SK-N-SH (cell line): Measurements from ENCODE around the gene CACNG4.

Source experiments
- CTCF ChIP-seq: fragments of 200-600 bp; sonication (generic); IDR thresholded peaks from 2 replicates; pipeline ENCODE4 v1.6.1; 2017; ENCODE audit warnings: antibody characterized with exemption, mild to moderate bottlenecking, moderate library complexity
- EP300 ChIP-seq, 2 experiments: IDR thresholded peaks; 2 replicates each; pipeline versions ENCODE4 v1.4.0 to v1.6.1; 2012; ENCODE audit warnings: borderline replicate concordance in 1 of 2, low read depth in 1 of 2, low read length in 1 of 2
- FOSL2 ChIP-seq: IDR thresholded peaks from 2 replicates; pipeline ENCODE4 v1.4.0; 2012; ENCODE audit warnings: low read depth, mild to moderate bottlenecking, moderate library complexity, borderline replicate concordance
- FOXM1 ChIP-seq: IDR thresholded peaks from 2 replicates; pipeline ENCODE4 v1.4.0; 2012; ENCODE audit warnings: low read depth, mild to moderate bottlenecking
- MAX ChIP-seq: IDR thresholded peaks from 2 replicates; pipeline ENCODE4 v1.4.0; 2012; ENCODE audit warnings: low read depth
- NRF1 ChIP-seq: IDR thresholded peaks from 2 replicates; pipeline ENCODE4 v1.6.1; 2012; ENCODE audit warnings: low read depth, mild to moderate bottlenecking, low read length
- POLR2AphosphoS5 ChIP-seq: IDR thresholded peaks from 2 replicates; pipeline ENCODE4 v1.6.1; 2012; ENCODE audit warnings: low read depth, low read length
- RAD21 ChIP-seq: IDR thresholded peaks from 2 replicates; pipeline ENCODE4 v1.6.1; 2012; ENCODE audit warnings: mild to moderate bottlenecking, low read length
- RFX5 ChIP-seq: IDR thresholded peaks from 2 replicates; pipeline ENCODE4 v1.6.1; 2012; ENCODE audit warnings: mild to moderate bottlenecking, improper control_type of control experiment, low read length
- SMC3 ChIP-seq: IDR thresholded peaks from 2 replicates; pipeline ENCODE4 v1.6.1; 2012; ENCODE audit warnings: low read depth, low read length, improper control_type of control experiment
- TAF1 ChIP-seq: IDR thresholded peaks from 2 replicates; pipeline ENCODE4 v1.6.1; 2012; ENCODE audit warnings: low read depth, mild to moderate bottlenecking, low read length, moderate library complexity, borderline replicate concordance
- USF1 ChIP-seq: IDR thresholded peaks from 2 replicates; pipeline ENCODE4 v1.4.0; 2012; ENCODE audit warnings: low read depth, borderline replicate concordance

GRCh38 chr17:67058036-67058435 is 93.5 kb downstream of the CACNG4 start:
- TF ChIP-seq USF1 (no peak), RAD21 (no peak), CTCF (no peak), SMC3 (no peak), MAX (no peak), FOSL2 (no peak), TAF1 (no peak), RFX5 (no peak), EP300 (IDR thresholded peaks at IDR 0.05; ENCODE audit: borderline replicate concordance in 1 of 2, low read depth in 1 of 2, low read length in 1 of 2) (no peak), FOXM1 (no peak), NRF1 (no peak), POLR2AphosphoS5 (no peak)
